HUES64 (cell line): ENCODE measurements around the gene PDCD2L. TPM values are rescaled to one million over a fixed set of nuclear protein-coding genes. Genes with fewer than 3 reads are reported as not detected.

ENCODE experiments used
- H3K27ac ChIP-seq: 2 replicates; pipeline ENCODE4 v1.7.0; 2013; ENCODE audit warnings: low read depth, low read length, inconsistent platforms
- H3K27me3 ChIP-seq: 2 replicates; pipeline ENCODE4 v1.6.1; 2013; ENCODE audit warnings: mild to moderate bottlenecking, low read length; ENCODE audit not compliant: insufficient read depth
- H3K36me3 ChIP-seq: 2 replicates; pipeline ENCODE4 v1.6.1; 2013; ENCODE audit warnings: mild to moderate bottlenecking, low read length; ENCODE audit not compliant: insufficient read depth
- H3K4me1 ChIP-seq: 2 replicates; pipeline ENCODE4 v1.6.1; 2013; ENCODE audit warnings: mild to moderate bottlenecking, low read length, moderate library complexity; ENCODE audit not compliant: insufficient read depth
- H3K4me3 ChIP-seq: 2 replicates; pipeline ENCODE4 v1.5.1; 2013; ENCODE audit warnings: mild to moderate bottlenecking, low read length, moderate library complexity
- H3K9ac ChIP-seq: 2 replicates; pipeline ENCODE4 v1.6.1; 2013; ENCODE audit warnings: mild to moderate bottlenecking, low read depth, low read length
- H3K9me3 ChIP-seq: 2 replicates; pipeline ENCODE4 v1.6.1; 2013; ENCODE audit warnings: low read depth, low read length; ENCODE audit not compliant: insufficient read depth
- WGBS: fragments of 150-250, 120-280 bp; methylation state at CpG from one replicate; pipeline ENCODE4 v1.1.7; 2013; ENCODE audit warnings: missing lambda C conversion rate; 5-methylcytosine and 5-hydroxymethylcytosine counted together
- polyA plus RNA-seq, 2 experiments: library from polyadenylated mRNA; stranded (reverse); fragments of 50-300 nt; gene quantifications; one replicate each; pipeline ENCODE4 v1.2.3, GENCODE V29; 2013

PDCD2L gene, protein sequence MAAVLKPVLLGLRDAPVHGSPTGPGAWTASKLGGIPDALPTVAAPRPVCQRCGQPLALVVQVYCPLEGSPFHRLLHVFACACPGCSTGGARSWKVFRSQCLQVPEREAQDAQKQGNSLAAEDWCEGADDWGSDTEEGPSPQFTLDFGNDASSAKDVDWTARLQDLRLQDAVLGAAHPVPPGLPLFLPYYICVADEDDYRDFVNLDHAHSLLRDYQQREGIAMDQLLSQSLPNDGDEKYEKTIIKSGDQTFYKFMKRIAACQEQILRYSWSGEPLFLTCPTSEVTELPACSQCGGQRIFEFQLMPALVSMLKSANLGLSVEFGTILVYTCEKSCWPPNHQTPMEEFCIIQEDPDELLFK
- 28.0 TPM for polyA plus RNA-seq (2013, experiment 1 of 2)
- 26.1 TPM for polyA plus RNA-seq (2013, experiment 2 of 2)

DNA sequence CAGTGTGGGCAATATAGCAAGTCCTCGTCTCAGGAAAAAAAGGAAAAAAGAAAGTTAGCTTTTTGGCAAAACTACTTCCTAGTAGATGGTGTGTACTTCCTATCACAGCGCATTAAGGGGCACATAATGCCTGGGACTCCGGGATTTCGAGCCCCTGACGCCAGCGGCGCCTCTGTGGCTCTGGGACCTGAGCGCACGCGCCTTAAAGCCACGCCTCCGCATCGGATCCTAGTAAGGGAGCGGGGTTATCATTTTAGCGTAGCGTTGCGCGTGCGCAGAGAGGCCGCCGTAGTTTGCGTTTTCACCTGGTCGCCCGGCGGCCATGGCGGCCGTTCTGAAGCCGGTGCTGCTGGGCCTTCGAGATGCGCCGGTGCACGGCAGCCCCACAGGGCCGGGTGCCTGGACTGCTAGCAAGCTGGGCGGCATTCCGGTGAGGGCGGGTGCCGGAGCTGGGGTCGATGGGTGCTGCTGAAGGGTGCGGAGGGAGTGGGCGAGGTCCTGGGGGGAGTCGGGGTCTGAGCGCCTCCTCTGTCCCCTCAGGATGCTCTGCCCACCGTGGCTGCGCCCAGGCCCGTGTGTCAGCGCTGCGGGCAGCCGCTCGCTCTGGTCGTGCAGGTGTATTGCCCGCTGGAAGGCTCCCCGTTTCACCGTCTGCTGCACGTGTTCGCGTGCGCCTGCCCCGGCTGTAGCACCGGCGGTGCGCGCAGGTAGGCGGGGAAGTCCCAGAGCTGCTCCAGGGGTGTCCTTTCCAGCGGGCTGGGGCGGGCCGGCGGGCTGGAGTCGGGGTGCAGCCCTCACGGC, at the start of gene PDCD2L:
TSS of gene PDCD2L (plus strand) at position 291 of the 801 bp plus-strand sequence. CDS start at position 323, 32 bp downstream.
- WGBS, result under 1% methylated on average over 69 of the region's 69 CpGs
- peaks cover 43% of the 10 kb centered on the region for H3K36me3 ChIP-seq
- peak within 1 kb of the TSS; percentile 76 for H3K27ac ChIP-seq
- H3K4me1 ChIP-seq, result no peaks in the 10 kb centered on the region
- H3K9me3 ChIP-seq, result no peaks in the 10 kb centered on the region
- H3K4me3 ChIP-seq, result peak within 1 kb of the TSS; percentile 90
- H3K27me3 ChIP-seq, result no peaks in the 10 kb centered on the region
- peak within 1 kb of the TSS; percentile 93 for H3K9ac ChIP-seq

DNA sequence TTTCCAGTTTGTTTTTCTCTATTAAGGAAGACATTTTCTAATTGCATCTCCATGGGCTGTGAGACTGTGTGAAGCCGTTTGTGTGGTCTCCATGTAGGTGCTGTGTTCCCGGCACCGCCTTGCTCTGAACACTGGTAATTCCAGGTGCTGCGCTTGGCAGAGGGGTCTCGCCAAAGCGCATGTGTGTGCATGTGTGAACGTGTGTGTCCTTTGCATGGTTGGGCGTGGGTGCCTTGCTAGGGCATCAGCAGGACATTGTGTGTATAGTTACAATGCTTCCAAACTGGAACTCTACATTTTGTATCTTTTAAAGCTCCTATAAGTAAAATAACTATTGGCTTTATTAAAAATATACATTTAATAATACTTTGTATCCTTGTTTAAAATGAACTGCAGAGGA, 49.0 kb upstream of the PDCD2L start:
- Histone ChIP-seq H3K9ac (no peak overlapping the region), H3K36me3 (peaks cover 21% of the 10 kb centered on the region), H3K27ac (no peak overlapping the region), H3K9me3 (no peaks in the 10 kb centered on the region), H3K27me3 (no peaks in the 10 kb centered on the region), H3K4me3 (no peak overlapping the region), H3K4me1 (peaks cover 10% of the 10 kb centered on the region)
- WGBS, result 96% methylated on average over 8 of the region's 8 CpGs

DNA sequence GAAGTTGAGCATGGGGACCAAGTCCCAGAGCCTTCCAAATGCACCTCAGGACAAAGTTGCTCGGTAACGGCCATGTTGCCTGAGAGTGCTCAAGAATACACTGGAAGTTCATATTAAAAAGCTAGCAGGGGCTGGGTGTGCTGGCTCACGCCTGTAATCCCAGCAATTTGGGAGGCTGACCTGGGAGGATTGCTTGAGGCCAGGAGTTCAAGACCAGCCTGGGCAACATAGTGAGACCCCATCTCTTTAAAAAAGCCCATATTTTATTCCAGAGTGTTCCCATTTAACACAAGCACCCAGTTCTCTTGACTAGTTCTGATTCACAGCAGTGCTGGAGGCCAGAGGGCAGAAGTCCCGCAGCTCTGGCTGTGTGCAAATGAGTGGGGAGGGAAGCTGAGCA, 47.3 kb upstream of the PDCD2L start:
- Histone ChIP-seq H3K9ac (no peak overlapping the region), H3K27me3 (no peaks in the 10 kb centered on the region), H3K4me3 (no peak overlapping the region), H3K9me3 (no peaks in the 10 kb centered on the region), H3K36me3 (peaks cover 11% of the 10 kb centered on the region), H3K27ac (no peak overlapping the region), H3K4me1 (peaks cover 10% of the 10 kb centered on the region)
- WGBS, result 93% methylated on average over 4 of the region's 4 CpGs

DNA sequence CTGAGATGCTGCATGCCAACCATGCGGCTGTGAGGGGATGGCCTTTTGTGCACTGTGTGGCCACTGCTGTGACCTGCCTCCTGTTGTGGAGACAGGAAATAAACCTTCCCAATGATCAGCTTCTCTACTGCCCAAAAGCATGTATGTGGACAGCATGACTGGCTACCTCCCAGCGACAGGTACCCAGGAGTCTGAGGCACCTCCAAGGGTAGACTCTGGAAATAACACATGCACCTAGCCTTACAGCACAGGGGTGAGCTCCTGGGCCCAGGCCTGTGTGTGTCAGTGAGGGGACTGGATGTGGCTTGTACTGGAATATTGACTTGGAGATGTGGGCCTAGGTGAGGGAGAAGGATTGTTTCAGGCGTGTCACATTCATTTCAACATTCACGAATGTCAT, 46.8 kb upstream of the PDCD2L start:
- H3K4me3 ChIP-seq, result no peak overlapping the region
- peaks cover 10% of the 10 kb centered on the region for H3K4me1 ChIP-seq
- 94% methylated on average over 4 of the region's 4 CpGs for WGBS
- no peaks in the 10 kb centered on the region for H3K9me3 ChIP-seq
- H3K27ac ChIP-seq, result no peak overlapping the region
- H3K36me3 ChIP-seq, result peaks cover 7% of the 10 kb centered on the region
- H3K9ac ChIP-seq, result no peak overlapping the region
- H3K27me3 ChIP-seq, result no peaks in the 10 kb centered on the region

DNA sequence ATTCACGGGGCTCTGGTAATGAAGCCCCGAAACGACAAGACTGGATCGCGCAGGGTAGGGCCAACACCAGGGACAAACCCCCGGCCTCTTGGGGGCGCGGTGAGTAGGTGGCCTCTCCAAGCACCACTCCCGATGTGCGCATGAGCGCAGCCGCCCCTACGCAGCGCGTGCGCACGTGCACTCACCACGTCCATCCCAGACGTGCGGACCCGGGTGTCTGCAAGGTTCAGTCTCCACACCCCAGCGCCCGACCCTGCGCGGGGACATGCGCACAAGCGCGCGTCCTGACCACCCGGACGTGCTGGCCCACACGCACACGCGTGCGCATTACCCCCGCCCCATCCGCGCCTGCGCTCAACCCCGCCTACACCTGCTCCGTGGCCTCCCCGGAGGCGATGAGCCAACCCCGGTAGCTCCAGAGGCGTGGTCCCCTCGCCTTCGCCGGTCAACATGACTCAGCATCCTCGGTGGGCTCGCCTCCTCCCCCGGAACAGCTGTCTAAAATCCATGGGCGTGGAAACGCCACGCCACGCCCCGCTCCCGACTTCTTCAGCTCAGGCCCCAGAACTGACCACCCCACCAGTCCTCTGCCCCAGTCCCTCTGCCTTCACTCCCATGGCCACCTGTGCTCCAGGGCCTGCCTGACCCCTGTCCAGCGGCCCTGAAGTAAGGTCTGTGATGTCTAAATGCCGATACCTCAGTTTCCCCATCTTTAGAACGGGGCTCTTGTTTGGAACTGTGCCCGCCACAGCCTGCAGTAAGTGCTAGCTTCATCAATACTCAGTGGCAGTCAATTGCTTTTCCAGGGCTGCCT, 44.9 kb upstream of the PDCD2L start:
- no peaks in the 10 kb centered on the region for H3K9me3 ChIP-seq
- peak overlapping the region; percentile 66 for H3K27ac ChIP-seq
- peak overlapping the region; percentile 47 for H3K4me3 ChIP-seq
- peak overlapping the region; percentile 59 for H3K9ac ChIP-seq
- 7% methylated on average over 61 of the region's 61 CpGs for WGBS
- H3K36me3 ChIP-seq, result no peaks in the 10 kb centered on the region
- H3K4me1 ChIP-seq, result peaks cover 10% of the 10 kb centered on the region
- H3K27me3 ChIP-seq, result no peaks in the 10 kb centered on the region

DNA sequence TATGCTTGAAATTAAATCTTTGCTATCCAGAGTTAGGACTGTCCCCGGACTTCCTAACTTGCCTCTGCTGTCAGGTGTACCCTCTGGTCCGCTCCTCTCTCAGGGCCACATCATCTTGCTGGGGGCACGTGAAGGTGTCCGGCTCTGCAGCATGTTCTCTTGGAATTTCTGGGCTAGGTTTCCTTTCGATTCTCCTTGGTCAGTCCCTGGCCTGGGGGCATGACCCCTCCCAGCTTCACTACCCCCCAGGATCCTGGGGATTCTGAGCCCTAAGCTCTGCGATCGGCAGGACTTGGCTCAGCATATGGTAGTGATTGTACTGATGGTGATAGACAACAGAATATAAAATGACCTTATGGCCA, 44.3 kb upstream of the PDCD2L start:
- H3K4me3 ChIP-seq, result peak overlapping the region; percentile 47
- WGBS, result 92% methylated on average over 7 of the region's 7 CpGs
- no peaks in the 10 kb centered on the region for H3K36me3 ChIP-seq
- H3K9me3 ChIP-seq, result no peaks in the 10 kb centered on the region
- no peaks in the 10 kb centered on the region for H3K27me3 ChIP-seq
- peak overlapping the region; percentile 59; the same call in 1 of the 2 replicates for H3K9ac ChIP-seq
- peaks cover 12% of the 10 kb centered on the region for H3K4me1 ChIP-seq
- H3K27ac ChIP-seq, result peak overlapping the region; percentile 66

DNA sequence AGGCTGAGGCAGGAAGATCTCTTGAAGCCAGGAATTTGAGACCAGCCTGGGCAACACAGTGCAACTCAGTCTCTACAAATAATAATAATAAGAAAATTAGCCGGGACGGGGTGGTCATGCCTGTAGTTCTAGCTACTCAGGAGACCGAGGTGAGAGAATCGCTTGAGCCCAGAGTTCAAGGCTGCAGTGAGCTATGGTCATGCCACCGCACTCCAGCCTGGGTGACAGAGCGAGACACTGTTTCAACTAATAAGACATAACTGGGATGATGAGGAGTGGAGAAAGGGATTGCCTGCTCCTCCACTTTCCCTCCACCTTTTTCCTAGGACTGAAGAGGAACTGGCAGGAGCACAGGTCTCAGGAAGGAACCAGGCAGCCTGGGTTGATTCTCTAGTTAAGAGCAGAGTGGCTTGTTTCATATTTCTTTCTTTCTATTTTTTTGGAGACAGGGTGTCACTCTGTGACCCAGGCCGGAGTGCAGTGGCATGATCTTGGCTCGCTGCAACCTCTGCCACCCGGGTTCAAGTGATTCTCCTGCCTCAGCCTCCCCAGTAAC, 43.8 kb upstream of the PDCD2L start:
- Histone ChIP-seq H3K9ac (no peak overlapping the region), H3K27ac (no peak overlapping the region; the same call in 1 of the 2 replicates), H3K4me3 (no peak overlapping the region)

DNA sequence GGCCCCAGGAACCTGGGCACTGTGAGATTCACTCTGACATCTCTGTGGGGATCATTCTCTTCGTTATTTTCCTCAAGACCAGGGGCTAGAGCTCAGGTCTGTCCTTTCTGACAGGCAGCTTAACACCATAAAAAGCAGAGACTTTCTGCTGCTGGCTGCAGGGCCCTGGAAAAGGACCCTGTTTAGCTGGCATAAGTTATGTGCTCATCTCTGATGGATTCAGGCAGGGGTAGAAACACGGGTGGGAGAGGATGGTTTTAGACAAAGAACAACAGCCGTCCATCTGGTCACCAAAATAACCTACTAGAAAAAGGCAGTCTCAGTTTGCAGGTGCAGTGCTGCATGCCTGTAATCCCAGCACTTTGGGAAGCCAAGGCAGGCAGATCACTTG, 41.5 kb upstream of the PDCD2L start:
- Histone ChIP-seq H3K36me3 (peaks cover 14% of the 10 kb centered on the region), H3K4me3 (no peak overlapping the region), H3K9me3 (no peaks in the 10 kb centered on the region), H3K4me1 (peaks cover 16% of the 10 kb centered on the region), H3K27ac (no peak overlapping the region), H3K9ac (no peak overlapping the region), H3K27me3 (no peaks in the 10 kb centered on the region)
- 84% methylated on average over 3 of the region's 3 CpGs for WGBS

More for the DNA sequence above, 43.8 kb upstream of the PDCD2L start:
- Histone ChIP-seq H3K27me3 (no peaks in the 10 kb centered on the region), H3K36me3 (no peaks in the 10 kb centered on the region), H3K4me1 (peaks cover 12% of the 10 kb centered on the region), H3K9me3 (no peaks in the 10 kb centered on the region)
- 96% methylated on average over 9 of the region's 9 CpGs for WGBS

DNA sequence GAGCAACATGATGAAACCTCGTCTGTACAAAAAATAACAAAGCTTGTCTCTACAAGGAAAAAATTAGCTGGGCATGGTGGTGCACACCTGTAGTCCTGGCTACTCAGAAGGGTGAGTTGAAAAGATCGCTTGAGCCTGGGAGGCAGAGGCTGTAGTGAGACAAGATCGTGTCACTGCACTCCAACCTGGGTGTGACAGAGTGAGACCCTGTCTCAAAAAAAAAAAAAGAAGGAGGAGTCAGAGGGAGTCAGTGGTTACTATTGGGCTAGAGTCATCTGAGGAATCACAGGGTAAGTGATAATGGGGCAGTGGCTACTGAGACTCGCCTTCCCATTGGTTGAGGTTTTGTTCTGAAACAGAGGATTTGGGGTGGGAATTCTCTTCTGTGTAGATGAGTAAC, 41.1 kb upstream of the PDCD2L start:
- 77% methylated on average over 4 of the region's 4 CpGs for WGBS
- Histone ChIP-seq H3K9ac (no peak overlapping the region), H3K36me3 (peaks cover 18% of the 10 kb centered on the region), H3K4me1 (peaks cover 16% of the 10 kb centered on the region), H3K27ac (no peak overlapping the region), H3K27me3 (no peaks in the 10 kb centered on the region), H3K4me3 (no peak overlapping the region), H3K9me3 (no peaks in the 10 kb centered on the region)

DNA sequence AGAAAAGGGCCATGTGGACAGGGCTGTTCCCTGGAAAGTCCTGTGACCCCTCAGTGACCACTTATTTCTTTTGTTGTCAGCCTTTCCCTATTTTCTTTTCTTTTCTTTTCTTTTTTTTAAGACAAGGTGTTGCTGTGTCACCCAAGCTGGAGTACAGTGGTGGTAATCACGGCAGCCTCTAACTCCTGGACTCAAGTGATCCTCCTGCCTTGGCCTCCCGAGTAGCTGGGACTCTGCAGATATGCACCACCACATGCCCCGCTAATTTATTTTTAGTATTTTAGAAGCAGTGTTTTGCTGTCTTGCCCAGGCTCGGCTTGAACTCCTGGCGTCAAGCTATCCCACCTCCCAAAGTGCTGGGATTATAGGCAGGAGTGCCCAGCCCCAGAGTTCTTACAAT, 40.3 kb upstream of the PDCD2L start:
- no peak overlapping the region for H3K4me3 ChIP-seq
- 92% methylated on average over 5 of the region's 5 CpGs for WGBS
- H3K4me1 ChIP-seq, result peaks cover 11% of the 10 kb centered on the region
- H3K9me3 ChIP-seq, result no peaks in the 10 kb centered on the region
- no peak overlapping the region for H3K27ac ChIP-seq
- no peaks in the 10 kb centered on the region for H3K27me3 ChIP-seq
- H3K9ac ChIP-seq, result no peak overlapping the region
- peaks cover 27% of the 10 kb centered on the region for H3K36me3 ChIP-seq
